ENCODE data around the gene GATA5. TPM values are rescaled to one million over a fixed set of nuclear protein-coding genes. Genes with fewer than 3 reads are reported as not detected.

The GATA5 gene, protein sequence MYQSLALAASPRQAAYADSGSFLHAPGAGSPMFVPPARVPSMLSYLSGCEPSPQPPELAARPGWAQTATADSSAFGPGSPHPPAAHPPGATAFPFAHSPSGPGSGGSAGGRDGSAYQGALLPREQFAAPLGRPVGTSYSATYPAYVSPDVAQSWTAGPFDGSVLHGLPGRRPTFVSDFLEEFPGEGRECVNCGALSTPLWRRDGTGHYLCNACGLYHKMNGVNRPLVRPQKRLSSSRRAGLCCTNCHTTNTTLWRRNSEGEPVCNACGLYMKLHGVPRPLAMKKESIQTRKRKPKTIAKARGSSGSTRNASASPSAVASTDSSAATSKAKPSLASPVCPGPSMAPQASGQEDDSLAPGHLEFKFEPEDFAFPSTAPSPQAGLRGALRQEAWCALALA
- total RNA-seq, result not detected in 2 replicates
- long read RNA-seq, result 0 reads

DNA sequence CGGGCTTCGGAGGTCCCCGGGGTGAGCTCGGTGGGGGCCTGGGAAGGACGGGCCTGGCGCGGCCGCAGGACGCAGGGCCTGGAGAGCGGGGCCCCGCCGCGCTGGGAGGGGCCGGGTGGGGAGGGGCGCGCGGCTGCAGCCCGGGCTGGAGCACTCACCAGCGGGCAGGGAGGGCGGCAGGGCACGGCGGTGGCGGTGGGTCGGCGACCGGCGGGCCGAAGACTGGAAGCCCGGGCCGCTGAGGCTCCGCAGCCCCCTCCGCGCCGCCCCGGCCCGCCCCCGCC is at the start of gene GATA5:
GATA5 (minus strand) TSS at position 224 of the 284 bp plus-strand sequence. CDS start 474 bp downstream, outside the sequence.
- TF ChIP-seq, protein P1, sequence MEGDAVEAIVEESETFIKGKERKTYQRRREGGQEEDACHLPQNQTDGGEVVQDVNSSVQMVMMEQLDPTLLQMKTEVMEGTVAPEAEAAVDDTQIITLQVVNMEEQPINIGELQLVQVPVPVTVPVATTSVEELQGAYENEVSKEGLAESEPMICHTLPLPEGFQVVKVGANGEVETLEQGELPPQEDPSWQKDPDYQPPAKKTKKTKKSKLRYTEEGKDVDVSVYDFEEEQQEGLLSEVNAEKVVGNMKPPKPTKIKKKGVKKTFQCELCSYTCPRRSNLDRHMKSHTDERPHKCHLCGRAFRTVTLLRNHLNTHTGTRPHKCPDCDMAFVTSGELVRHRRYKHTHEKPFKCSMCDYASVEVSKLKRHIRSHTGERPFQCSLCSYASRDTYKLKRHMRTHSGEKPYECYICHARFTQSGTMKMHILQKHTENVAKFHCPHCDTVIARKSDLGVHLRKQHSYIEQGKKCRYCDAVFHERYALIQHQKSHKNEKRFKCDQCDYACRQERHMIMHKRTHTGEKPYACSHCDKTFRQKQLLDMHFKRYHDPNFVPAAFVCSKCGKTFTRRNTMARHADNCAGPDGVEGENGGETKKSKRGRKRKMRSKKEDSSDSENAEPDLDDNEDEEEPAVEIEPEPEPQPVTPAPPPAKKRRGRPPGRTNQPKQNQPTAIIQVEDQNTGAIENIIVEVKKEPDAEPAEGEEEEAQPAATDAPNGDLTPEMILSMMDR (IDR thresholded peaks at IDR 0.05), result no peak
- Mint-ChIP-seq H3K27me3 (ENCODE audit: unreplicated experiment) (peaks cover 50% of the 10 kb centered on the region), H3K4me3 (ENCODE audit: unreplicated experiment) (no peak within 1 kb of the TSS), H3K9me3 (ENCODE audit: unreplicated experiment) (no peaks in the 10 kb centered on the region), H3K4me1 (ENCODE audit: unreplicated experiment) (peaks cover 3% of the 10 kb centered on the region), H3K36me3 (ENCODE audit: unreplicated experiment) (no peaks in the 10 kb centered on the region), H3K27ac (ENCODE audit: unreplicated experiment) (no peak within 1 kb of the TSS)
- DNase-seq (ENCODE audit: extremely low spot score, unreplicated experiment), result no peak

DNA sequence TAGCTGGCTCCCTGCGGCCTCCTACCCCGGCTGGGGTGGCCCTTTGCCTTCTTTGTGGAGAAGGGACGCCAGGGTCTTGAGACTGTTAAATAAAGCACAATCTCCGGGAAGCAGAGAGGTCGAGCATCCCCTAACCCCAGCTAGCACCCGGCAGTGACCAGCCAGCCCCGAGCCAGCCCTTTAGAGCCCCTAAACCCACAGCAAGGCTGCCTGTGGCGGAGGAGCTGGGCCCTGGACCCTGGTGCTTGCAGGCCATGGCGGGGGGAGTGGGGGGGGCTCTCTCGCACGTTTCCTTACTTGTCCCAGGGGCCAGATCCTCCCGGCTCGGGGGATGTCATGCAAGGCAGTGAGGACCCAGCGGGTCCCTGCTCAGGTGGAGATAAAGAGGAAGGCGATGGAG is 49.2 kb upstream of the GATA5 start:
- TF ChIP-seq, protein P1 (IDR thresholded peaks at IDR 0.05), result no peak
- no peak for DNase-seq (ENCODE audit: extremely low spot score, unreplicated experiment)
- H3K36me3 Mint-ChIP-seq (ENCODE audit: unreplicated experiment), result no peaks in the 10 kb centered on the region
- no peak overlapping the region for H3K4me3 Mint-ChIP-seq (ENCODE audit: unreplicated experiment)
- H3K9me3 Mint-ChIP-seq (ENCODE audit: unreplicated experiment), result no peaks in the 10 kb centered on the region
- no peaks in the 10 kb centered on the region for H3K4me1 Mint-ChIP-seq (ENCODE audit: unreplicated experiment)
- H3K27ac Mint-ChIP-seq (ENCODE audit: unreplicated experiment), result no peak overlapping the region
- H3K27me3 Mint-ChIP-seq (ENCODE audit: unreplicated experiment), result peaks cover 27% of the 10 kb centered on the region

DNA sequence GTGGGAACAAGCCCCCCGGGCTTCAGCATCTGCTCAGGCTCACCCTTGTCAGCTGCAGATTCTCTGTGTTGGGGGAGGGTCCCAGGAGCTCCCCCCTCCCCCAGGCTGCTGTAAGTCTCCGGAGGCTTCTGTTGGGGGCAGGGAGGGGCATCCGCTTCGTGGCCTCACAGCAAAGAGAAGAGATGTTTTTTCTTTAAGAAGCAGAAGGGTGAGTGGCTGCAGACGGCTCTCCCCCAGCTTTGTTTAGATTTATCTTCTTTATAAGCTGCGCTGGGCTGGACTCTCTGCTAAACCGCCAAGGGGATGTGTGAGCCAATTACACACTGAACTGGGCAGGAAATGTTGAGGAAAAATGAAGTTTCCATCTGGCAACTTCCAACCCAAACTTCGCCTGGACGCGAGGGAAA is 48.7 kb upstream of the GATA5 start:
- Mint-ChIP-seq H3K4me3 (ENCODE audit: unreplicated experiment) (no peak overlapping the region), H3K9me3 (ENCODE audit: unreplicated experiment) (no peaks in the 10 kb centered on the region), H3K27me3 (ENCODE audit: unreplicated experiment) (peaks cover 27% of the 10 kb centered on the region), H3K36me3 (ENCODE audit: unreplicated experiment) (no peaks in the 10 kb centered on the region), H3K4me1 (ENCODE audit: unreplicated experiment) (no peaks in the 10 kb centered on the region), H3K27ac (ENCODE audit: unreplicated experiment) (no peak overlapping the region)
- TF ChIP-seq, protein P1 (IDR thresholded peaks at IDR 0.05), result no peak
- no peak for DNase-seq (ENCODE audit: extremely low spot score, unreplicated experiment)

DNA sequence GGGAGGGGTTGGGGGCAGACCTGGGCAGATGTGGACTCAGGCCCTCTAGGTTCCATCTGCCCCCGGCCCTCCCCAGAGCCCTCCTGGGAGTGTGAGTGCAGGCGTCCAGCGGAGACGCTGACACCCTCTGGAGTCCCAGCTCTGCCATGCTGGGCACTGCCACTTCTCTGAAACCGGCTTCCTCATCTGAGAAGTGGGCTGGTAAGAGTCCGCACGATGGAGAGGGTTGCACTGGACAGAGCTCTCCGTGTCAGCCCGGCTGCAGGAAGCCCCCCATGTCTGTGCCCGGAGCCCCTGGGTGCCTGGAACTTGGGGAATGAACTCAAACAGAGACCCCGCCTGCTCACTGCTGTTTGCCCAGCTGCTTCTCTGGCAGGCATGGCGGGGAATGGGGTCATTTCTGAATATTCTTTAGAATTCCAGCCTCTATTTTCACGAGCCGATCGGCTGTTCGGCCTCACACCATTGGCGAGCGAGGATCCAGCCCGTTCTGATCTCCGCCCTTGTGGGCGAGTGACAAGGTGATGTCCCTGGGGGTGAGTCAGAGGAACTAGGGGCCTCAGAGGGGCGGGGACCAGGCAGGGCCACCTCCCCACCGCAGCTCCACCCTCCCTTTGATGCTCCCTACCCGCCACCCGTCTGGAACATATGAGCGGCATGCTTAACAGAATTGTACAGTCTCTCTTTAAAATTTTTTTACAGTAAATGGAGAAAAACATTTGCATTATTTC is 47.8 kb upstream of the GATA5 start:
- Mint-ChIP-seq H3K27ac (ENCODE audit: unreplicated experiment) (no peak overlapping the region), H3K27me3 (ENCODE audit: unreplicated experiment) (peaks cover 27% of the 10 kb centered on the region), H3K36me3 (ENCODE audit: unreplicated experiment) (no peaks in the 10 kb centered on the region), H3K4me3 (ENCODE audit: unreplicated experiment) (no peak overlapping the region), H3K4me1 (ENCODE audit: unreplicated experiment) (no peaks in the 10 kb centered on the region), H3K9me3 (ENCODE audit: unreplicated experiment) (no peaks in the 10 kb centered on the region)
- TF ChIP-seq, protein P1 (IDR thresholded peaks at IDR 0.05), result no peak
- no peak for DNase-seq (ENCODE audit: extremely low spot score, unreplicated experiment)

DNA sequence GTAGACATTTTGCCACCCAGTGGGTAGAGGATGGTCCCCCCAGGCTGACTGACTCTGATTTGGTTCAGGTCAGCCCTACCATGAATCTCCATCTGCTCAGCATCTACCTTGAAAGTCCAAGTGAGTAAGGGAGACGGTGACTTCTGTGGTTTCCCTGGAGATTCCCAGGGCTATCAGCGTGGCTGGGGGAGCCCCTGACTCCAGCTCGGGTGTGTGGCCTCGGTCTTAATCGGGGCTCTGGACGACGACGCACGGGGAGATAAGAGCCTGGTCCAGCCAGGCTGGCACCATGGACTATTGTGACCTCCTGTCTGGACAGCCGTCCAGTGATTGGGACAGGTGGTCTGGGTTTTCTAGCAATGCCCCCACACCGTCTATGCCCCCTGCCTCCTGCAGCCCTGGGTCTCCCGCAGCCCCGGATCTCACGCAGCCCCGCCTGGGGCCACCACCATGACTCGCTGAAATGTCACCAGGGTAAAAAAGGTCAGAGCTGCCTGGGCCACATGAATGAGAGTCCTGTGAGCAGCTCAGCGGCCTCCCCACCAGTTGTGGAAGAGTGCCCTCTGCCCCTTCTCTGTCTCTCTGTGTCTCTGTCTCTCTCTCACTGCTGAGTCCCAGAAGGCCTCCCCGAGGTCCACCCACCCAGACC is 47.1 kb upstream of the GATA5 start:
- TF ChIP-seq, protein P1 (IDR thresholded peaks at IDR 0.05), result no peak
- peaks cover 27% of the 10 kb centered on the region for H3K27me3 Mint-ChIP-seq (ENCODE audit: unreplicated experiment)
- no peak overlapping the region for H3K4me3 Mint-ChIP-seq (ENCODE audit: unreplicated experiment)
- H3K9me3 Mint-ChIP-seq (ENCODE audit: unreplicated experiment), result no peaks in the 10 kb centered on the region
- no peak for DNase-seq (ENCODE audit: extremely low spot score, unreplicated experiment)
- no peaks in the 10 kb centered on the region for H3K4me1 Mint-ChIP-seq (ENCODE audit: unreplicated experiment)
- H3K36me3 Mint-ChIP-seq (ENCODE audit: unreplicated experiment), result no peaks in the 10 kb centered on the region
- H3K27ac Mint-ChIP-seq (ENCODE audit: unreplicated experiment), result no peak overlapping the region

Data from osteocyte (in vitro differentiated cells).